Measurements from ENCODE around the gene C11orf42. TPM values are rescaled to one million over a fixed set of nuclear protein-coding genes. Genes with fewer than 3 reads are reported as not detected.

The C11orf42 gene
- total RNA-seq, 1 experiment from 2014 or later, result not detected

DNA sequence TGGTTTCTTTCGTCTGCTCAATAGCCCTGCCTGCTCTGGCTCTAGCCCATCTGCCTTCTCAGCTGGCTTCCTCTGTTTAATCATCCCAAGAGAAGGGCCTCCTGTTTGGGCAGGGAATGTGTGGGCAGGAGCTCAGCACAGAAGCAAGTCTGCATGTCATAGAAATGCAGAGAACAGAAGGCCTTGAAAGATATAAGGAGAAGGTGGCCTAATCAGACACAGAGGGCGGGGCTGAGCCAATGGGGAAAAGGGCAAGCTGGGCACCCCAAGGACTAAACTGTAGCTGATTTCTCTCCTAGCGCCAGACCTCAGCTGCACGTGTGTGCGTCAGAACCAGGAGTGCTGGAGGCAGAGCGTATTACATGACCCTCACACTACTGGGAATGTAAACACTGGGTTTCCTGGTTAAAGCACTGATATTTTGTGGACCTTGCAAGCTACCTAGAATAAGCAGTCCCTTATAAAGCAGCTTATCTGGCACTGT lies 46.7 kb downstream of the C11orf42 start:
- DNase-seq (ENCODE audit: low read depth), result no peak

DNA sequence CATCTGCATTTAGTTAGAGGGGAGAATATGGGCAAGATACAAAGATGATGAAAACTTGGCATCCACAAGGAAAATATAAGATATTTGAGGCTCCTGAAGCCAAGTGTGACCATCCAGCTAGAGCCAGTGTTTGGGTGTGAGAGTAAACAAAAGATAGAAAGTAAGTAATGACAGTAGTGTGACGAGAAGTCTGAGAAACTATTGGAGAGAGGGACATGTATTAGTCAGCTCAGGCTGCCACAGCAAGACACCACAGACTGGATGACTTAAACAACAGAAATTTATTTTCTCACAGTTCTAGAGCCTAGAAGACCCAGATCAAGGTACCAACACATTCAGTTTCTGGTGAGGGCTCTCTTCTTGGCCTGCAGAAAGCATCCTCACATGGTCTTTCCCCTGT lies 47.8 kb downstream of the C11orf42 start:
- no peak for DNase-seq (ENCODE audit: low read depth)

DNA sequence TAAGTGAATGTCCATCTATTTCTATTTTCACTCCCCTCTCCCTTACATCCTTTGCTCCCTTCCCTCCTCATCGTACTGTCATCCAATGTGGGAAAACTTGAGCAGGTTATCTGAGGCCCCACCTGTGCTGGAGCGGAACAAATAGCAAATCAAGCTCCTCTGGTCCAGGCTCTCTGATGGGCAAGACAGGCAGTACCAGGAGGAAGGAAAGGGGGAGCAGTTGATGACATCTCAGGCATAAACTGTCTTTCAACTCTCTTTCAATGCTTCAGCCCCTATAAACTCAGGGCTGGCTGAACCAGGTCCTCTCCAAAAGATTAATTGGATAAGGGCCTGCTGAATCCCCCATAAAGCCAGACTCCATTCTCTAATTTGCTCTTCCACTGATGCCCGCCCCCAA lies 52.8 kb downstream of the C11orf42 start:
- no peak for DNase-seq (ENCODE audit: low read depth)

DNA sequence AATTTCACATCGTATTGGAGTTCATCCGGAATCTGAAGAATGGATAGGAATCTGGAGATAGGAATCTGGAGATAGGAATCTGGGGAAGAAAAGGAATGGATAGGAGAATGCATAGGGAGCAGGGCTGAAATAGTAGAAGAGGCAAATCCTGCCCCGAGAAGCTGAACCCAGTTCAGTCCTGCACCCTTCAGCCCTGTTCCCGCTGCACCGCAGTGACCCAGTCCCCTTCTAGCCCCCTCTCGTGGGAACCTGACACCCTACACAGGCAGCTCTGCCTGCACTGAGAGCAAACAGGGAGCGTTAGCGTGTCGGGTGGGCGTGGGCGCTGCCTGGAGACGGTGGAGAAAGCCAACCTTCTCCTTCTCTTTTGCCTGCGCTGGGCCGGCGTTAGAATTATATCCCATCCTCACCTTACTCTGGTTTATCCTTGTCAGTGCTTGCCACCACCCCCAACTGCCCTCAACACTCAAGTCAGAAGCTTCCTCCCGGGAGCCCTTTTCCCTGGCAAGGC lies 53.3 kb downstream of the C11orf42 start:
- no peak for DNase-seq (ENCODE audit: low read depth)

DNA sequence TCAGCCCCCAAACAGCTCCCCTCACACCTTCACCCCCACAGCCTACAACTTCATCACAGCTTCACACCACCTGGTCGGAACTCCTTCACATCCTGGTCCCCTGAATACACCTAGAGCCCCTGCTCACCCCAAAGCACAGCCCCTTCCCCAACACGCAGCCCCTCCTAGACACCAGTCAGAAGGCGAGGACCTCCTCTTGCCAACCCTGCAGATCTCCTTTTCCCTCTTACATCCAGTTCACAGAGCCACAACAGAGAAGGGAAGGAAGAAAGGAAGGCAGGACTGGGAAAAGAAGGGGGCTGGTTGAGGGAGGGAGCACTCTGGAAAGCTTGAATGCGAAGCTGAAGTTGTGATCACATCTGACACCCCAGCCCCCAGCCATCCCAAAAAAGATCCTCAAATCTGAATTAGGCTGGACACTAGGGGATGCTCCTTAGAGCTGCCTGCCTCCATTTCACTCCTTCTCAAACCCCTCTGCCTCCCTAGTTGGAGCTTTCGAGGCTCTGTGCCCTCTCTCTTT lies 54.9 kb downstream of the C11orf42 start:
- DNase-seq (ENCODE audit: low read depth), result no peak

Other genes starting within 250 kb of the C11orf42 start
- not detected in 2 replicates for gene OR56A5, start 237.1 kb upstream of the C11orf42 start, total RNA-seq (2014; rRNA removed; shearing (Covaris generic))
- not detected in 2 replicates for gene OR52L1, start 218.6 kb upstream of the C11orf42 start, total RNA-seq (2014; rRNA removed; shearing (Covaris generic))
- gene OR56A4, start 198.6 kb upstream of the C11orf42 start, total RNA-seq (2014; rRNA removed; shearing (Covaris generic)), result not detected in 2 replicates
- gene OR56A1, start 174.8 kb upstream of the C11orf42 start, total RNA-seq (2014; rRNA removed; shearing (Covaris generic)), result not detected in 2 replicates
- not detected in 2 replicates for gene OR56B4, start 97.9 kb upstream of the C11orf42 start, total RNA-seq (2014; rRNA removed; shearing (Covaris generic))
- gene OR52B2, start 35.2 kb upstream of the C11orf42 start, total RNA-seq (2014; rRNA removed; shearing (Covaris generic)), result not detected in 2 replicates
- gene OR52W1, start 6.3 kb upstream of the C11orf42 start, total RNA-seq (2014; rRNA removed; shearing (Covaris generic)), result not detected in 2 replicates
- 11.5 TPM in 2 replicates for gene FHIP1B, start 29.1 kb downstream of the C11orf42 start, total RNA-seq (2014; rRNA removed; shearing (Covaris generic))
- gene CNGA4, start 33.5 kb downstream of the C11orf42 start, total RNA-seq (2014; rRNA removed; shearing (Covaris generic)), result not detected in 2 replicates
- not detected in 2 replicates for gene CCKBR, start 54.3 kb downstream of the C11orf42 start, total RNA-seq (2014; rRNA removed; shearing (Covaris generic))
- gene CAVIN3, start 114.9 kb downstream of the C11orf42 start, total RNA-seq (2014; rRNA removed; shearing (Covaris generic)), result not detected in 2 replicates
- gene SMPD1, start 184.9 kb downstream of the C11orf42 start, total RNA-seq (2014; rRNA removed; shearing (Covaris generic)), result 30.8 and 32.1 TPM in 2 replicates
- gene APBB1, start 213.5 kb downstream of the C11orf42 start, total RNA-seq (2014; rRNA removed; shearing (Covaris generic)), result 13.3 and 15.4 TPM in 2 replicates
- 0.35 TPM in 1 of 2 replicates, not detected in the other for gene HPX, start 235.4 kb downstream of the C11orf42 start, total RNA-seq (2014; rRNA removed; shearing (Covaris generic))